A673 (cell line): ENCODE results near the gene KIF4B.

ENCODE experiments used
- CTCF ChIP-seq: fragments of 300-800, 200-600 bp; sonication (generic); conservative IDR thresholded peaks from 2 replicates; pipeline ENCODE4 v1.5.1; 2017; ENCODE audit warnings: low read depth, mild to moderate bottlenecking, antibody characterized with exemption, low read length, moderate library complexity, mixed read lengths
- EZH2 ChIP-seq: fragments of 200-600 bp; sonication (generic); IDR thresholded peaks from 2 replicates; pipeline ENCODE4 v1.6.1; 2017; ENCODE audit warnings: borderline replicate concordance, low read depth, mild to moderate bottlenecking, mixed read lengths, antibody characterized with exemption, low read length; ENCODE audit not compliant: poor library complexity, severe bottlenecking

- TF ChIP-seq EZH2 (no peak), CTCF (no peak)
These were observed 47.3 kb upstream of the KIF4B start for GRCh38 chr5:154966081-154966841.
